NCI-H2196 (cell line): ENCODE results near the gene MSI1.

Experiments
- DNase-seq: peaks from one replicate; lab custom pipeline; 2025; ENCODE audit not compliant: unreplicated experiment; lab: John Stamatoyannopoulos, UW

Gene MSI1

DNA sequence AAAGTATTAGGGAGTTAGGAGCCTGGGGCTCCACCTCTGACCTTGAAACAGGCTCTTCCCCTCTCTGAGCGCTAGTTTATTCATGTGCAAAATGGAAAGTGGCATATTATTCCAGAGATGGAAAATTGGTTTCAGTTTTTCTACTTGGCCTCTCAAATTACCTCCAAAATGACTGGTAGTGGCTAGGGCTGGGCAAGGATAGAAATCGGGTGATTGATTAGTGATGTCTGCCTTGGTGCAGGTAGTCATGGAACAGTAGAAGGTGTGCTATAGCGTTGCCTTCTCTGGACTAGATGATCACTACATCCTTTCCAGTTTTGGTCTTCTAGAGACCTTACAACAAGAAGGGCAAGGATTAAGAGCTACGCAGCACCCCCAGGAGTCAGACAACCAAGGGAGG lies 8.6 kb upstream of the MSI1 start:
- DNase-seq = no peak

DNA sequence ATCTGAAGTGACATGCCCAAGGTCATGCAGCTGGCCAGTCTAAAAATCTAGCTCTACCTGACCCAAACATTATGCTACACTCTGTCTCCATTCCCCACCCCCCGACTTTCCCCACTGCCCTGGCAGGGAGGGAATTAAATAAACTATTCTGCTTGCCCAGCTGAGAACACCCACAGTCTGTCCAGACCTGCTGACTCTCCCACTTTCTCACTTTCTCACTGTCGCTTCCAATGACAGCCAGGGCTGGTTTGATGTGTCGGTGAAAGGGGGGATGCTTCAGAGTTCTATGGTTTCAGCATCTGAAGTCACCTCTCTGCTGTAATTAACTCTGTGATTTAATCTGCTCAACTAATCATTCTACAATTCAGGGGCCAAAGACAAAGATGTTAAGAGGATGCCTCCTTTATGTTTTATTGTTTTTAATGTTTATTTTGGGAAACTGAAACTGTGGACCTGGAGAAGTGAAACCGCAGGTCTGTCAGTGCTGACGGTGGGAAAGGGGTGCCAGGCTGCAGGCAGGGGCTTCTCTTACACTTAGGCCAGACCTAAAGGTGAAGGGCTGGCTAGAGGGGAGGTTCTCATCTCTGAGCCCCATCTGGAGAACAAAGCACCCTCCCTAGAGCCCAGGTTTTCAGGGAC lies 8.1 kb upstream of the MSI1 start:
- DNase-seq = no peak

DNA sequence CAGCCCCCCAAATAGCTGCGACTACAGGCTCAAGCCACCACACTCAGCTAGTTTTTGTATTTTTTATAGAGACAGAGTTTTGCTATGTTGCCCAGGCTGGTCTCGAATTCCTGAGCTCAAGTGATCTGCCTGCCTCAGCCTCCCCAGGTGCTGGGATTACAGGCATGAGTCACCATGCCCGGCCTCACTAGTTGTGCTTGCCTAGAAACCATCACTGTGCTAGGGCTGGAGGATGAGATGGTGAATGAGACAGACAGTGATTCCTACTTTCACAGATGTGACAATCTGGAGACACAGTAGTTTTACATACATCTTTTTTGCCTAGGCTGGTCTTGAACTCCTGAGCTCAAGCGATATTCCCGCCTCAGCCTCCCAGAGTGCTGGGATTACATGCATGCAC lies 7.5 kb upstream of the MSI1 start:
- DNase-seq = no peak

DNA sequence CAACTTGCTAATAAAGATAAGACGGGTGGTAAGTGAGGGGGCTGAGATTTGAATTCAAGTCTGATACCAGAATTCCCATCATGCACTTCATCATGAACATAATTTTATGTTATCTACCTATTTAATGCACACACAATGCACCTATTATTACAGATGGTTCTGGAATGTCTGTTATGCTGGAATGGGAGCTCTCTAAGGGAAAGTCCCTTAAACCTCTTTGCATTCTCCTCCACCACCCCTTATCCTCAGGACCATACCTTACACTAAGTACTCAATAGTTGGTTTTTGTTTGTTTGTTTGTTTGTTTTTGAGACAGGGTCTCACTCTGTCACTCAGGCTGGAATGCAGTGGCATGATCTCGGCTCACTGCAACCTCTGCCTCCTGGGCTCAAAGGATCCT lies 7.0 kb upstream of the MSI1 start:
- DNase-seq = no peak

DNA sequence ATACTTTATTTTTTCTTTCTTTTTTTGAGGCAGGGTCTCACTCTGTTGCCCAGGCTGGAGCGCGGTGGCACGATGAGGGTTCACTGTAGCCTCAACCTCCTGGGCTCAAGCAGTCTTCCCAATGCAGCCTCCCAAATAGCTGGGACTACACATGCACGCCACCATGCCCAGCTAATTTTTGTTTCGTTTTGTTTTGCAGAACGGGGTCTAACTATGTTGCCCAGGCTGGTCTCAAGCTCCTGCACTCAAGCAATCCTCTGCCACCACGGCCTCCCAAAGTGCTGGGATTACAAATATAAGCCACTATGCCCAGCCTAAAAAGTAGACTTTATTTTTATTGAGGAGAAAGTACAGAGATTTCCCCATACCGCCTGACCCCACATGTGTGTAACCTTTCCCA lies 4.7 kb upstream of the MSI1 start:
- DNase-seq = no peak

DNA sequence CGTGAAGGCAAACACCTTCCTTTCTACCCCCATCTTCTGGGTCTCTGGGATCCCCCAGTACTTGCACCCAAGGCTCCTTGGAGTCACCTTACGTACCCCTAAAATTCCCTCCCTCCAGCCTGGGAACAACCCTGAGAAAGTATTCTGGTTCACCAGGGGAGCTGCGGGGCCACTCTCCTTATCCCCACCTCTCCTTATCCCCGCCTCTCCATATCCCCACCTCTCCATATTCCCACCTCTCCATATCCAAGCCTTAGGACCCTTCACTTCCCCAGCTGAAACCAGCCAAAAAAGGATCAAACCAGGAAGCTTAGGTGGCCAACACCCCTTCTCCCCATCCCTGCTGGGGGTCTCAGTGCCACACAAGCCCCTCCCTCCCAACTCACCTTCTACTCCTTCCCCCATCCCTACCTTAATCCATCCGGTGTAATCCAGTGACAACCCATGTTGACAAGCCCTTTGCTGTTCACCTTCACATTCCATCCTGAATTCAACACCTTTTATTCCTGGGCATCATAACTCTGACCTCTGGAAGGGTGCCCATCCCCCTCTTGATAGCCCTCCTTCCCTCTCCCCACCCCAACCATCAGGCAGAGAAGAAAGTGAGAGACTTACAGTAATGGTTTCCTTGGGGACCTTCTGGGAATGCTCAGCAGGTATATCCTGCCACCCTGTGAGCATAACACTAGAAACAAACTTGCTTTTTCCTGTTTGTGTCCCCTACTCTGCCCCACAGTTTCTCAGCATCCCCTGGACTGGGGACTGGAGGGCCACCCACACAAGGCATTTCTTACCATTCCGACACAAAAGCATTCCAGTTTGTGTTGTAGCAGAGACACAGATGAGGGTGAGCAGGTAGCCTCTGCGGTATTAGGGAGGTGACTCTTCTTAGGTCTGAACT lies 1.6 kb upstream of the MSI1 start:
- no peak for DNase-seq

DNA sequence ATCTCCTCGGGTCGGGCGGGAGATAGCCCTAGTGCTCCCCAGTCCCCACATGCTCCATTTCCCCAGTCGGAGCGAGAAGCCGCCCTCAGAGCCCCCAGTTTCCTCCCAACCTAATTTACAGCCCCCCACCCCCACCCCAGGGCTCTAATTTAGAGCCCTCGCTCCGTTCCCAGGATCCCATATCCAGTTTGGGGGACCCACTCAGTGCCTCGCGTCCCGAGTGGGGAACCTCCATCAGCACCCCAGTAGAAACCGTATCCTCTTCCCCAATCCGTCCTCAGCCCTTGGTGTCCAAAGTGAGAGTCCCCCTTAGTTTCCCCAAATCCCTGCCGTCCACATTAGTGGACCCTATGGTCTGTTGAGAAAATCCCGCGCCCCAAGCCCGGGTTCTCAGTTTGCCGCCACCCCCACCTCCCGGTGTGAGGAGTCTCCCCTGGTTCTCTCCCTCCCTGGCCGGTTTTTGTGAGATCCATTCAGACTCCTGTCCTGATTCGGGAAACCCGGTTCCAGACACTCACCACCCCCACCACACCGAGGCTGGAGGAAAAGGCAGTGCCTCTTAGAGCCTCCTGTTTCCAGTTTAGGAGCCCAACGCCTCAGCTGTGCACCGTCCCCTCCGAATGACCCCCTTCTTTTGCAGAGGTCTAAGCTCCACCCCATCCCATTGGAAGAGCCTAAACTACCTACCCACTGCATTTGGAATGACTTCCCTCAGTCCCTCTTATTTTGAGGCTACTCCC lies 809 bp upstream of the MSI1 start:
- no peak for DNase-seq

DNA sequence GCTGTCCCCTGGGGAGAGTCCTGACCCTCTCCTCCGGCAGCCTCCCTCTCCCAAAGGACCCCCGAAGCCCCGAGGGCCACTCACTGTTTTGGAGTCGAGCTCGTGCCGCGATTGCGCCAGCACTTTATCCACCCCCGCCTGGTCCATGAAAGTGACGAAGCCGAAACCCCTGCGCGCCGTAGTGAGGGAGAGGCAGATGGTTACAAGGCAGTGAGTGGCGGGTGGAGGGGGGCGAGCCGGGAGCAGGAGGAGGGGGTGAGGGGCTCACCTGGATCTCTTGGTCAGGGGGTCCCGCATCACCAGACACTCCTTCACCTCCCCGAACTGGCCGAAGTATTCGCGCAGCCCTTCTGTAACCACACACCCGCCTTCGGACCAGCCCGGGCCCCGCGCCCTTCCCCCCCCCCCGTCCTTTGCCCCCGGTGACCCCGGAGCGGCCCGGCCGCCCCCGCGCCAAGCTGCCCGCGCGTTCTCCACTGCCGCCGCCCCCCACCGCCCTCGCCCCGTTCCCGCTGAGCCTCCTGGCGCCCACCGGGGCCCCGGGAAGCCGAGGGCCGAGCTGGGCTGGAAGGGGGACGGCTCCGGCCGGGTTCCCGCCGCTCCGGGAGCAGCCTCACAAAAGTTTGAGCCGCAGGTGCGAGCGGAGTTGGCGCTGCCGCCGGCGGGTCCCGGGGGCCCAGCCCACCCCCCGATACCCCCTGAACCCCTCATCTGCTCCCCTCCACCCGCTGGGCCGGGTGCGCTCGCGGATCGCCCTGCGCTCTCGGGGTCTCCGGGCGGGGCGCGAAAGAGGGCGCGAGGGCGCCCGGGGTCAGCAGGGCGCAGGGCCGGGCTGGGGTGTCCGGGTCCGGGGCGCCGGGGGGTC lies 808 bp downstream of the MSI1 start:
- no peak for DNase-seq

DNA sequence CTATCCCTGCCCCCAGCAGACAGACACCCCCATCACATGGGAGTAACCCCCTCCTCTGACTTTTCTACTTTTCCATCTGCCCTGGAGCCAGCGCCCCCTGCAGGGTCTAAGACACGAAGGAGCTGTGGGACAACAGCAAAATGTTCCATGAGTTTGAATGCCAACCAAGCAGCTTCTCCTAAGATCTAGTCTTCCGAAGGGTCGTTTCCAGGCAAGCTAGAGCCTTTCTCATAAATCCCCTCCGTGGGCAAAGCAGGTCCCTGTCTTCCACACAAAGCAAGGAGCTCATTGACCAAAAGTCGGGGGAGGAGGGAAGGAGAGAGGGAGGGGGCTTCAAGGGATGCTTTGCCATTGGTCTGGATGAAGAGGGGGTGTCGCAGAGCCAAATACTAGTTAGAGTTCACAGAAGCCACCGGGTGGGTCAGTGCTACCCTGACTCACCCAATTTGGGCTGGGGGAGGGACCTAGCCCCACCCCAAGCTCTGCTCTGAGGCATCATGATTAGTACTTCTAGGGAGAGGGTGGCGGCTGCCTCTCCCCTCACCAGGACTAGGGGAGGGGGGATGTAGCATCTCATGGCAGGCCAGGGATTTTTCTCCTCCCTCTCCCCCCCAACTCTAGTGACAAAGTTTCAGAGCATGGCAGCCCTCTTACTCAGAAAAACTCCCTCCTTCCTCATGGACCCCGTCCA lies 1.6 kb downstream of the MSI1 start:
- no peak for DNase-seq

DNA sequence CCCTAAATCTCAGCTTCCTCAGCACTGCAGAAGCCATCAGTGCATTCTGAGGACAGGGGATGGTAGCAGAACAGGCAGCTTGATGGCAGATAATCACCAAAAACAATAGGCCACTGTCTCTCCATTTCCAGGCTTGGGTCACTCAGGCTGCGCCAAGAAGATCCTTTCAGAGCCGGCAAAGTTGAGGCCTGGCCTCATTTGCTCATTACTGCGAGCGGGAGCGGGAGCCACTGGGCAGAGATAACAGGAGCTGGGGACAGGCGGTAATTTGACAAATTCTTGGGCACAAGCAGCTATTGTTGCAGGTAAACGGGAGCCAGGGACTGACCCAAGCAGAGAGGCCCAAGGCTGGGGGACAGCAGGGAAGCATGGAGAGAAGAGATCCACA lies 2.1 kb downstream of the MSI1 start:
- no peak for DNase-seq

DNA sequence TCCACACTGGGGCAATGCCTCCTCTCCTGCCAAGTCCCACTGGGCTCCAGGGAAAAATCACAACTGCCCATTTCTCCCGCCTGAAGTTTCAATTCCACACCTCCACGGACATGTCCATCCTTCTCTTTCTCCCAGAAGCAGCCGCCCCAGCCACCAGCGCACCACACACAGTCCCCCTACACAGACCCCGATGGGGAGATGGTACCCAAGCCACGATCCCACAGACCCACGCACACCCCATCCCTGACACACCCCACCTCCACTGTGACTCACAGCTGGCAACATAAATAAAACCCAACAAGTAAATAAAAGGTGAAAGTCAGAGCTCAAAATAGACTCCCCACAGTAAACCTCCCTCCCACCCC lies 2.6 kb downstream of the MSI1 start:
- DNase-seq = no peak

DNA sequence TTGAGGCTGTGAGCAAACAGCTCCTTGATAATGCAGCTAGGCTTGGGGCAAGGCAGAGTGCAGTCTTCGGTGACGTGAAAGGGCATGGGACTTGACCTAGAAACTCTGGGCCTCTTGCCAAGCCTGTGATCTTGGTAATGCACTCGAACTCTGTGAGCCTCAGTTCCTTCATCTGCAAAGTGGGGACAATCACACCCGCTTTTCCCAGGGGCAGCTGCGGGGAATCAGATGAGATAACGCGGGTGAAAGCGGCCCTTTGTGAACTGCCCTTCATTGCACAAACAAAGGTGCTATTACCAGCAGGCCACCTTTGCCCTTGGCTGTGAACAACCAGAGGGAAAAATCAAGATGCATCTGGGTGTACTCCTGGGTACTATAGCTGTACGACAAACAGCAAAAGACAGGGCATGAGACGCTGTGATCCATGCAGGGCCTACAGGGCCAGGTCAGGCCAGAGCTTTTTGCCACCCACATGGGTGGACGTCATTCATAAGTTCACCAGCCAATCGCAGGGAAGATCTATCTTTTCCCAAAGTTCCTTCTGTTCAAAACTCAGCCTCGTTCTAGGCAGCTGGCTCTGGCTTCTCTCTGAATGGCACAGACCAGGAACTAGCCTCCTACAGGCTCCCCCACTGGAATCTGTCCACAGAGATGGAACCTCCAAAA lies 3.2 kb downstream of the MSI1 start:
- DNase-seq = no peak

DNA sequence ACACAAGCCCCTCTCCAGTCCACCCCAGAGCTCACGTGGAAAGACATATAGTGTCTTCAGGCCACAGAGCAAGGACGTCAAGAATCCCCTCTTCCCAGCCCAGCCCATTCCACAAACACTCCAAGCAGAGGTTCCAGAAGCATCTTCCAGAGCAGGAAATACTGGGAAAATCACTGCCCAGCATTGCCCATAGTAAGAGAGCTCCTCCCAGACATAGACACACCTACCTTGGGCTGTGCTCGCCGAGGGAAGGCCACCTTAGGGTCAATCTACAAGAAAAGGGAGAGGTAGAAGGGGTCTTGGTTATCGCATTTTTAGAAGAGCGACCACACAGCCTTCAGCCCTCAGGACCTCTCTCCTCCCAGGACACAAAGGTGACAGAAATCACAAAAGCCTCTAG lies 4.5 kb downstream of the MSI1 start:
- DNase-seq = no peak

DNA sequence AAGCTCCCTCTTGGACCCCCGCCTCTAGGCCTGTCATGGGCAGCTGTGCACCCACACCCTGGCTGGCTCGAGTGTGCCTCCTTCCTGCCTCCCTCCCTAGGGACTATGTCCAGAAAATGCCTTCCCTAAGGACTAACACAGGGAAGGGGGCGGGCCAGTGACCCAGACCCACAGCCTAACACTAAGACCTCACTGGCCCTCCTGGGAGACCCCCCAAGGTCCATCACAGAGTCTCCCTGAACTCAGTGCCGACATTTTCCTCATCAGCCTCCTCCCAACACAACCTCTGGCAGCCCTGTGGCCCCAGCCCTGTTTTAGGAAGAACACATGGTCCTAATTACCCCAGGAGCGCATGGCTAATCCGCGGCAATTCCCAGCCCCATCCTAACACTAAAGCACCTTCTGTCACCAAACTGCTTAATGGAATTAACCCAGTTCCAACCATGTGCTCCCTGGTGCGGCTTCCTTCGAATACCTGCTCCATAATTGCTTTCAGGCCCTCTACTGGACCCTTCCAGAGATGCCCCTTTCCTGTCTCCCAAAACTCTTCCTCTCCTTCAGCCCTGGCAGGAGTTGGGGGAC lies 5.6 kb downstream of the MSI1 start:
- DNase-seq = no peak

DNA sequence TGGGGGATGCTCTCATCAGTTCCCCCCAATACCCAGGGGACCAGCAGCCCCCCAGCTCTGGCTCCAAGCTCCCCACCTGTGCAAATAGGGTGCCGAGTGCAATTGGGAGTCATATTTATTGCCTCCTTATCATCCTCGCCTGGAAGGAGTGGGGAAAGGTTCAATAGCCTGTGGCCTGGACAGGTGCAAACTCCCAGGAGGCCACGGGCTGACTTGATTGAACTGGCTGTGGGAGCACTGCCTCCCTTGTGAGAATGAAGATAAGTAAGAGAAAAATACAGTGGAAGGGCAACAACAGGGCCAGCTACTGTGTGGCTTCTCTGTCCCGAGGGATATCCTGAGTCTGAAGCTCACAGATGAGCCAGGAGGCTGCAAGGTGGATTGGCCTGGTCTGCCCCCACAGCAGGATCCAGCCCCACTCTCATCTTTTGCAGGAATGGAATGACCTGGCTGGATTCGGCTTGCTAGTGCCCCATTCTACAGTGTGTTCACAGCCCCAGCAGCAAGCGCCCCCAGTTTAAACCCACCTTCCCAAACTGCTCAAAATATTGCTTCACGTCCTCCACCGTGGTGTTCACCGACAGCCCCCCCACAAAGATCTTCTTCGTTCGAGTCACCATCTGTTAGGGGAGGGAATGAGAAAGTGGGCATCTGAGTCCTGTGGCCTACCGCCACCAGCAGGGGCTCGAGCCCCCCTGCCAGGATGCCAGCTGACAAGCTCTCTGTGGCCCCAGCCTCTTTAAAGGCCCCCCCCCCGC lies 6.3 kb downstream of the MSI1 start:
- no peak for DNase-seq

DNA sequence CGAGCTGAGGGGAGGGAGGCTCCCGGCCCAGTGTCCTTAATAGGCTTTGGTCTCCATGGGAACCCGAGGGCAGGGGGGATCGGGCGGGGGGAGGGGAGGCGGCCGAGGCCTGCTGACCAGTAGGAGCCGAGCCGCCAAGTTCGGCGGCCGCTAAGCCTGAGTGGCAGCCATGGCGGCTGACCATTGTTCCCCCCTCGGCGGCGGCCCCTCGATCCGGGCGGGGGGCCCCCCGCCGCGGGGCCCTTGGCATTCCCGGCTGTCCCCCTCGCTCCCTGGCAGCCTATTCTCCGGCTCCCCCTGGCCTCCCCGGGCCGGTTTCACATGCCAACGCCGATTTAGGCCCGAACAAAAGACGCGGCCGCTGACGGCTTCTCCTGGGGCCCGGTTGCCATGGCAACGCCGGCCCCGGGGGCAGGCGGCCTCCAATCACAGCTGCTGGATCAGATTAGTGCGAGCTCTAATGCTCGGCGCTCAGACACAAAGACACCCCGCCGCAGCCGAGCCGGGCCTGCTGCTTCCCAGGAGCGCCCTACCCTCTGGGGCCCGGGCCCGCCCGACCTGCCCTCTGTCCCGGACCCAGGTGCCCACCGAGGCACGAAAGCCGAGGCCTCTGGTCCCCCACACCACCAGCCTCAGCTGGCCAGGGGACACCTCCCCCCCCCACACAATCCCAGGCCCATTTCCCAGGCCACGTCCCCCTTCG lies 7.3 kb downstream of the MSI1 start:
- DNase-seq = peak; percentile 94

DNA sequence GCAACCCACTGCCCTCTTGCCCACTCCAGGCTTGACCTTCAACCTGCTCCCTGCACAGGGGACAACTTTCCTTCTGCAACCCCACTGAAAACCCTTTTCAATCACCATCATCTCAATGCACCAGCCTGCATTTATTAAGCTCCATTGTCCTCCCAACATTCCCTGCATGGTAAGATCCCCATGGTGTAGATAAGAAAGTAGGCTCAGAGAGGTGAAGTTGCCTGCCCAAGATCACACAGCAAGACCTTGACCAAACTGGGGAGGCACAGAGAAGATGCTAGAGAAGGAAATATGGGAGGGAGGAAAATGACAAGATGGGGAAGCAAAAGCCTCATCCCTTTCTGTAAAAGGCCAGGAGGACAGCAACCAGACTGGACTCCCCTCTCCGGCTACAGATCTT lies 9.8 kb downstream of the MSI1 start:
- no peak for DNase-seq

DNA sequence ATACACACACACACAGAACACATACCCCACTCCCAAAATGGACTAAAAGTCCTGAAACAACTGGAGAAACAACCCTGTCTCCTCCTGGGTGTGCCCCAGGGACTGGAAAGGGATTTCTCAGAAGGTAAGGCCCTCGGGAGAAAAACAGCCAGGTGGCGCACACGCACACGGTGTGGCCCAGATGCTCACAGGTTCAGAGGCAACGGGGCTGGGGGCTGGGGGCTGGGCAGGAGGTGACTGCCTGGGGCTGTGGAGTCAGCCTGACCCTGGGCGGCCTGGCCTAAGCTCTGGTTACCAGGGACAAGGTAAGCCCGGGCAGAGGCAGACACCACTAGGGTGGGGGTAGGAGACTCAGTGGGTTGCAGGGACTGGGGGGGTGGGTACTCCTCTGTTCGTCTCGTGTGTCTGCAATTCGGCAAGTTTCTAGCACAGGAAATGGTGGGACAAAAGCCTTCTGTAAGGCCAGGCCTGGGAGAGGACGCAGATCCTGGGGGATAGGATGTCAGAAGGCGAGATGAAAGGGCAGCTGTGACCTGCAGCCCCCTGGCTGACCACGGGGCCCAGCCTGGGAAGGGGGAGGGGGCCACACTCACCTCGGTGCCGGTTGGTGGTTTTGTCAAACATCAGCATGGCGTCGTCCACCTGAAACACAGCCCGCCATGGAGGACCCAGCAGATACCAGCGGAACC lies 10.4 kb downstream of the MSI1 start:
- no peak for DNase-seq
